Upper lobe of right lung (tissue), 1 donor: Measurements from ENCODE around the gene TMEM30A. TPM values are rescaled to one million over a fixed set of nuclear protein-coding genes. Genes with fewer than 3 reads are reported as not detected.

Experiments
- ATAC-seq: fragments of 200-7000 bp; cut with Tn5 transposase; one replicate; pipeline ENCODE4 v1.9.1; 2020; ENCODE audit warnings: mild to moderate bottlenecking, moderate library complexity
- DNase-seq: peaks from one replicate; pipeline ENCODE4 v3.0.0-alpha.2; 2020
- H3K27ac ChIP-seq: fragments of 200-600 bp; one replicate; pipeline ENCODE4 v1.8.0; 2022
- H3K27me3 ChIP-seq: fragments of 200-600 bp; one replicate; pipeline ENCODE4 v1.8.0; 2022; ENCODE audit warnings: mild to moderate bottlenecking
- H3K36me3 ChIP-seq: fragments of 200-600 bp; one replicate; pipeline ENCODE4 v1.8.0; 2022
- H3K4me1 ChIP-seq: fragments of 200-600 bp; one replicate; pipeline ENCODE4 v1.8.0; 2022
- H3K4me3 ChIP-seq: fragments of 200-600 bp; one replicate; pipeline ENCODE4 v1.8.0; 2022; ENCODE audit warnings: mild to moderate bottlenecking
- H3K9me3 ChIP-seq: fragments of 200-600 bp; one replicate; pipeline ENCODE4 v1.8.0; 2022
- intact Hi-C: fragments of 100-400 bp; cut with DNase I; formaldehyde crosslinking; loops from one replicate; pipeline ENCODE4 v1.11.0; 2022
- total RNA-seq: library from RNA; stranded (reverse); fragmentation: NEBNext Ultra II Directional; extraction: Animal tissue kit (Norgen Biotek cat#: 25700); gene quantifications from one replicate; pipeline ENCODE4 v1.2.1, GENCODE V29; 2021
- TF ChIP-seq, protein P1 (sequence below): fragments of 200-600 bp; IDR thresholded peaks from one replicate; pipeline ENCODE4 v1.8.0; 2022; ENCODE audit warnings: antibody characterized with exemption
- donor health status: DM: no; HTN: yes; CAD: no; lungs with severe emphysema.

The TMEM30A gene
- total RNA-seq, 1 donor from 2014 or later = 183 TPM

DNA sequence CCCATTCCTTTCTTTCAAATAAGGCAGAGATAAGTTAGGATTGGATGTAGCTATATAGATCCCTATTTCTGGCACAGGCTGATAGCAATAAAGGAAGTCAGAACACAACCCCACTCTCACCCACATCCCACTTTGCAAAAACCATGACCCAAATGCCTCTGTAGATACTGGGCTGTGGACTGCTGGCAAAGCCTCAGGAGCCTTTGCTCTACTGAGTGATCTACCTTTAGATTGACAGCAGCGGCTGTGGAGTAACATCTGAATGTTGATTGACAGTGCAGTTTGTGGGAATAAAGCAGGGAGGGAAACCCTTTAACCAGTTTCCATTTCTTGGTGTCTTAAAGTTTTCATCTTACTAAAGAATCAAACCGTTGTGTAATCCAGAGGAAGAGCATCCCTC lies 6.7 kb upstream of the TMEM30A start:
- no peaks in the 10 kb centered on the region for H3K4me1 ChIP-seq
- no peaks in the 10 kb centered on the region for H3K36me3 ChIP-seq
- intact Hi-C loops = loop anchor here (10.0 kb wide), 1 partner anchor 223 kb away; no protein-coding TSS in a partner anchor
- no peak overlapping the region for H3K4me3 ChIP-seq
- no peak overlapping the region for H3K27ac ChIP-seq
- H3K9me3 ChIP-seq = no peaks in the 10 kb centered on the region
- no peaks in the 10 kb centered on the region for H3K27me3 ChIP-seq
- DNase-seq (no peak), ATAC-seq (no peak)
- TF ChIP-seq, protein P1, sequence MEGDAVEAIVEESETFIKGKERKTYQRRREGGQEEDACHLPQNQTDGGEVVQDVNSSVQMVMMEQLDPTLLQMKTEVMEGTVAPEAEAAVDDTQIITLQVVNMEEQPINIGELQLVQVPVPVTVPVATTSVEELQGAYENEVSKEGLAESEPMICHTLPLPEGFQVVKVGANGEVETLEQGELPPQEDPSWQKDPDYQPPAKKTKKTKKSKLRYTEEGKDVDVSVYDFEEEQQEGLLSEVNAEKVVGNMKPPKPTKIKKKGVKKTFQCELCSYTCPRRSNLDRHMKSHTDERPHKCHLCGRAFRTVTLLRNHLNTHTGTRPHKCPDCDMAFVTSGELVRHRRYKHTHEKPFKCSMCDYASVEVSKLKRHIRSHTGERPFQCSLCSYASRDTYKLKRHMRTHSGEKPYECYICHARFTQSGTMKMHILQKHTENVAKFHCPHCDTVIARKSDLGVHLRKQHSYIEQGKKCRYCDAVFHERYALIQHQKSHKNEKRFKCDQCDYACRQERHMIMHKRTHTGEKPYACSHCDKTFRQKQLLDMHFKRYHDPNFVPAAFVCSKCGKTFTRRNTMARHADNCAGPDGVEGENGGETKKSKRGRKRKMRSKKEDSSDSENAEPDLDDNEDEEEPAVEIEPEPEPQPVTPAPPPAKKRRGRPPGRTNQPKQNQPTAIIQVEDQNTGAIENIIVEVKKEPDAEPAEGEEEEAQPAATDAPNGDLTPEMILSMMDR = no peak

DNA sequence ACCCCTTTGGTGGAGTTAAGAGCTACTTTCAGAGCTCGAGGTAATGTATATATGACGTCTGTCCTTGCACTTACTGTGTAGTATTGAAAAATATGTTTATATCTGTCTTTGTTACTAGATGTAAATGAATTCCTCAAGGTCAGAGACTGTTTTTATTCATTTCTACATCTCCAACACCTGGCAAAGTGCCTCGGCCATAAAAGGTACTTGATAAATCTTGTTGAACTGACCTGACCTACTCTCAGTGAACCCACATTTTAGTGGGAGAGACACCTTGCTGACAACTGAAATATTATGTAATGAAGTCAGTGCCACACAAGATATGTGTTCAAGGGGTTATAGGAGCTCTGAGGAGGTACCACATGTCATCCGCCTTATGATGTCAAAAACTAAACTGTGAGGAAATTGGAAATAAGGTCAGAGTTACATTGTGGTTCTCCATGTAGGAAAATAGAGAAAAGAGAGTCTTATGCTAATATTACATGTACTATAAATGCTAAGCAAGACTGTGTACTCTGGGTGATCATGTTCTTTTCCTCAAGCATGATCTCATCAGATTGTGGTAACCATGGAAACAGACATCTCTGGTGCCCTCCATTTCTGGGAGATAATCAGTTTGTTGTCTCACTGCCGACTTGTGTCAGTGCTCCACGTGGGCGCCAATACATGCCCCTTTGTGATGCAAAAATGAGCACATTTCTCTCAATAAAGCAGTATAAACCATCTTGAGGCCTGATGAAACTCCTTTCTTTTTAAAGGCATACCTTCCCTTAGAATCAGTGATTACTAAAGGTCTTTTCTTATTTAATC lies 5.7 kb upstream of the TMEM30A start:
- ATAC-seq (no peak), DNase-seq (no peak)
- Histone ChIP-seq H3K27ac (no peak overlapping the region), H3K36me3 (no peaks in the 10 kb centered on the region), H3K9me3 (no peaks in the 10 kb centered on the region), H3K27me3 (no peaks in the 10 kb centered on the region), H3K4me3 (no peak overlapping the region), H3K4me1 (peaks cover 5% of the 10 kb centered on the region)
- intact Hi-C loops = loop anchor here (10.0 kb wide), 1 partner anchor 224 kb away; no protein-coding TSS in a partner anchor
- TF ChIP-seq, protein P1 = no peak

DNA sequence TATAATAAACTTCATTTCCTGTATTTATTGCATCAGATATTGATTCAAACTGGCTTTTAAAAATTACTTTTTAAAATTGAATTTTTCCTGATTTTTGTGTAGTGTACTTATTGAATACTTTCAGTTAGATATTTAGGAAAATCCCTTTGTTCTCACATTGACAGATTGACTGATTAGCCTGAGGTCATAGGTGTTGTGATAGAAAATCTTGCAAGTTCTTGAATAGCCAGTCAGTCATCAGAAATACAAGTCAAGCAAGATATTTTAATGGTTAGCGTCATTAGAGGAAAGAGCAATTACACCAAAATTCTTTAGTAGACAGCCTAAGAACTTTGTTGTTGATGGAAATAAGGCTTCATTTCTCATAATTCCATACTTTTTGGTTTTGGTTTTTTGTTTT lies 3.4 kb upstream of the TMEM30A start:
- Histone ChIP-seq H3K27ac (no peak overlapping the region), H3K27me3 (no peaks in the 10 kb centered on the region), H3K9me3 (no peaks in the 10 kb centered on the region), H3K36me3 (no peaks in the 10 kb centered on the region), H3K4me3 (no peak overlapping the region), H3K4me1 (peaks cover 5% of the 10 kb centered on the region)
- no peak for DNase-seq
- TF ChIP-seq, protein P1 = no peak
- intact Hi-C loops = no loop called here
- no peak for ATAC-seq

DNA sequence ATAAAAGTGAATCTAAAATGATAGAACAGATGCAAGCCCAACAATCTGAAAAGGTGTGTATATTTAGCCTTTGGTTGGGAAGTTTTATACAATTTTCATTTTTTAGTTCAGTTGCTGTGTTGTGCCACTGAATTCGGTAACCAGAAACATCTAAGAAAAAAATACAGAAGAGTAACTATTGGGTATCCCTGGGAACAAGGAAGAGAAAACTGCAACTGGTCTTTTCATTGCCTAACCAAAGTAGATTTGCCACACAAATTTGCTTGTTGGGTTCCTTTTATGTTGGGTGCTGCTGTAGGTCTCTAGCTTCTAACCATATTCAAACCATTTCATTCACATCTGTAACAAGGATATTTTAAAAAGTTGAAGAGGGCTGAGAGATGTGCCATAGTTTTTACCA lies 2.8 kb upstream of the TMEM30A start:
- ATAC-seq (no peak), DNase-seq (no peak)
- intact Hi-C loops = no loop called here
- H3K27ac ChIP-seq = no peak overlapping the region
- H3K4me1 ChIP-seq = peaks cover 5% of the 10 kb centered on the region
- TF ChIP-seq, protein P1 = no peak
- no peaks in the 10 kb centered on the region for H3K9me3 ChIP-seq
- H3K36me3 ChIP-seq = no peaks in the 10 kb centered on the region
- H3K4me3 ChIP-seq = no peak overlapping the region
- no peaks in the 10 kb centered on the region for H3K27me3 ChIP-seq

DNA sequence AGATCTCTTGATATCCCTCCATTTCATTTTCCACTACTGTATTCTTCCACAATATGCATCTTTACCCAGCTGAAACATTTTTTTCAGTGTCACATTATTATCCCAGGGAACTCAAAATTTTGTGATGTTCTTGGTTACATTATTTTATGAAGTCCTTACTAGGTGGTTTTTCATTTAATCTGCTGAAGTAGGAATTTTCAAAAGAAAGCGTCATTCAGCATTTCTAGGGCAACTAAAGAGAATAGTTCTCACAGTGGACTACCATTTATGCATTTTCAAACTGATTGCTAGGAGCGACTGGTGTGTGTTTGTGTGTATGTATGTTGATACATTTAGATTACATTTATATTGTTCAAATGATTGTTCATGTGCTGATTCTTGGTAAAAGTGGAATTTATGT lies 2.4 kb upstream of the TMEM30A start:
- intact Hi-C loops = no loop called here
- no peak for ATAC-seq

More for the DNA sequence above, 2.4 kb upstream of the TMEM30A start:
- no peaks in the 10 kb centered on the region for H3K27me3 ChIP-seq
- peaks cover 7% of the 10 kb centered on the region for H3K4me1 ChIP-seq
- H3K36me3 ChIP-seq = no peaks in the 10 kb centered on the region
- no peak overlapping the region for H3K27ac ChIP-seq
- H3K9me3 ChIP-seq = no peaks in the 10 kb centered on the region
- TF ChIP-seq, protein P1 = no peak
- no peak overlapping the region for H3K4me3 ChIP-seq
- no peak for DNase-seq
